ENCODE data around the gene ADAM12. TPM values are rescaled to one million over a fixed set of nuclear protein-coding genes. Genes with fewer than 3 reads are reported as not detected.

The ADAM12 gene
- total RNA-seq, 1 experiment from 2014 or later = 0.24 TPM

- WGBS (ENCODE audit: extremely low coverage, insufficient read length, low lambda C conversion rate) = no CpG with 5 or more reads among the region's 1 CpG
- H3K4me1 ChIP-seq (ENCODE audit: insufficient read depth, low read length) = no peaks in the 10 kb centered on the region
- H3K9me3 ChIP-seq (ENCODE audit: control insufficient read depth, low read depth, low read length) = no peaks in the 10 kb centered on the region
- no peak for DNase-seq
- H3K9me3 Mint-ChIP-seq = peaks cover 9 to 13% of the 10 kb centered on the region in 2 experiments; a peak in 4 of 5 replicates
- no peak overlapping the region for H3K4ac ChIP-seq (ENCODE audit: low read depth, low read length)
- peaks cover 2% of the 10 kb centered on the region in 2 experiments; a peak in 2 of 4 replicates for H3K4me1 Mint-ChIP-seq
- H3K4me2 ChIP-seq (ENCODE audit: insufficient read depth, insufficient read length, low read length) = no peak overlapping the region
- no peaks in the 10 kb centered on the region for H4K20me1 ChIP-seq (ENCODE audit: control insufficient read depth, insufficient read depth, insufficient read length)
- no peak overlapping the region for H2BK15ac ChIP-seq (ENCODE audit: low read depth, low read length)
- no peak overlapping the region for H4K91ac ChIP-seq (ENCODE audit: insufficient read length, low read depth, low read length)
- H3K27ac Mint-ChIP-seq = no peak overlapping the region
- H2AK5ac ChIP-seq (ENCODE audit: insufficient read length, low read length) = no peak overlapping the region
- no peak overlapping the region for H2BK120ac ChIP-seq (ENCODE audit: low read depth, low read length, poor library complexity, severe bottlenecking)
- H3K9ac ChIP-seq (ENCODE audit: extremely low read depth, insufficient read length, low read length) = no peak overlapping the region
- no peak overlapping the region for H3T11ph ChIP-seq (ENCODE audit: low read length)
- H3K23me2 ChIP-seq (ENCODE audit: insufficient read length, low read depth, low read length, poor library complexity, severe bottlenecking) = no peaks in the 10 kb centered on the region
- H2BK12ac ChIP-seq (ENCODE audit: insufficient read length, low read depth, low read length) = no peak overlapping the region
- H3K27ac ChIP-seq (ENCODE audit: insufficient read length, low read depth, low read length) = no peak overlapping the region
- no peak overlapping the region for H3K56ac ChIP-seq (ENCODE audit: insufficient read length, low read depth, low read length)
- no peak overlapping the region for H3K18ac ChIP-seq (ENCODE audit: insufficient read length, low read depth, low read length)
- no peak overlapping the region for H2AFZ ChIP-seq (ENCODE audit: low read length)
- H3K27me3 ChIP-seq (ENCODE audit: insufficient read depth, low read length) = no peaks in the 10 kb centered on the region
- TF ChIP-seq CTCF (conservative IDR thresholded peaks at IDR 0.05) = no peak
- peaks cover 0 to 12% (median 5%) of the 10 kb centered on the region in 3 experiments; a peak in 4 of 7 replicates for H3K36me3 Mint-ChIP-seq (ENCODE audit: insufficient read depth in 1 of 3, low read depth in 3 of 3)
- H3K27me3 Mint-ChIP-seq (ENCODE audit: low read depth) = peaks cover 3% of the 10 kb centered on the region; the same call in 1 of the 2 replicates
- no peak overlapping the region for H4K5ac ChIP-seq (ENCODE audit: insufficient read length, low read depth, low read length)
- no peaks in the 10 kb centered on the region for H3K79me2 ChIP-seq (ENCODE audit: insufficient read depth, low read length)
- no peak overlapping the region for H2BK20ac ChIP-seq (ENCODE audit: low read depth, low read length, poor library complexity, severe bottlenecking)
- H3K23ac ChIP-seq (ENCODE audit: insufficient read length, low read depth, low read length) = no peak overlapping the region
- H4K8ac ChIP-seq (replicated peaks; ENCODE audit: insufficient read length, low read depth, low read length) = no peak overlapping the region
- no peak overlapping the region for H3K4me3 Mint-ChIP-seq
- H3K79me1 ChIP-seq (ENCODE audit: insufficient read depth, low read depth, low read length, poor library complexity, severe bottlenecking) = no peaks in the 10 kb centered on the region
- H3K14ac ChIP-seq (ENCODE audit: insufficient read depth, low read length) = no peak overlapping the region
- no peak overlapping the region for H2BK5ac ChIP-seq (ENCODE audit: insufficient read length, low read length)
Measured at GRCh38 chr10:125991392-125991791, 396.9 kb downstream of the ADAM12 start.

Measured in H9 (cell line).